HEK293T (cell line): ENCODE results near the gene IQCN.

Source experiments
- CTCF ChIA-PET: fragments of 350-600 bp; formaldehyde crosslinking; extraction: SDS; loops from one replicate; lab custom pipeline; 2021; ENCODE audit warnings: antibody characterized with exemption, inconsistent platforms; lab: Yijun Ruan, JAX
- POLR2A ChIA-PET: fragments of 350-600 bp; formaldehyde crosslinking; extraction: SDS; loops from one replicate; lab custom pipeline; 2020; ENCODE audit warnings: antibody characterized with exemption, inconsistent platforms; lab: Yijun Ruan, JAX
- DNase-seq: peaks from one replicate; pipeline ENCODE4 v3.0.0; 2012; ENCODE audit warnings: mixed read lengths; ENCODE audit errors: extremely low spot score
- ARNT ChIP-seq: fragments of 450-650 bp; IDR thresholded peaks from 2 replicates; pipeline ENCODE4 v1.6.1; 2017; ENCODE audit warnings: mild to moderate bottlenecking
- BHLHE40 ChIP-seq: fragments of 450-650 bp; IDR thresholded peaks from 2 replicates; pipeline ENCODE4 v1.6.1; 2016; ENCODE audit warnings: mild to moderate bottlenecking, moderate library complexity, borderline replicate concordance
- CTBP1 ChIP-seq: fragments of 450-650 bp; IDR thresholded peaks from 2 replicates; pipeline ENCODE4 v1.6.1; 2016; ENCODE audit warnings: borderline replicate concordance
- ELF4 ChIP-seq: fragments of 450-650 bp; IDR thresholded peaks from 2 replicates; pipeline ENCODE4 v1.6.1; 2017; ENCODE audit warnings: antibody characterized with exemption
- FOXA1 ChIP-seq: fragments of 450-650 bp; IDR thresholded peaks from 2 replicates; pipeline ENCODE4 v1.6.1; 2016; ENCODE audit warnings: mild to moderate bottlenecking
- FOXK2 ChIP-seq: fragments of 450-650 bp; IDR thresholded peaks from 2 replicates; pipeline ENCODE4 v1.6.1; 2016; ENCODE audit warnings: mild to moderate bottlenecking
- FOXM1 ChIP-seq: fragments of 450-650 bp; IDR thresholded peaks from 2 replicates; pipeline ENCODE4 v1.6.1; 2017; ENCODE audit warnings: mild to moderate bottlenecking, borderline replicate concordance
- HDGF ChIP-seq: fragments of 450-650 bp; IDR thresholded peaks from 2 replicates; pipeline ENCODE4 v1.6.1; 2017; ENCODE audit warnings: antibody characterized with exemption, borderline replicate concordance
- L3MBTL2 ChIP-seq: fragments of 450-650 bp; conservative IDR thresholded peaks from 2 replicates; pipeline ENCODE4 v1.6.1; 2016; ENCODE audit warnings: mild to moderate bottlenecking
- LEF1 ChIP-seq: fragments of 450-650 bp; IDR thresholded peaks from 2 replicates; pipeline ENCODE4 v1.6.1; 2017; ENCODE audit warnings: mild to moderate bottlenecking, borderline replicate concordance
- NFRKB ChIP-seq: fragments of 450-650 bp; IDR thresholded peaks from 2 replicates; pipeline ENCODE4 v1.6.1; 2016; ENCODE audit warnings: mild to moderate bottlenecking, moderate library complexity
- SP1 ChIP-seq: fragments of 450-650 bp; IDR thresholded peaks from 2 replicates; pipeline ENCODE4 v1.6.1; 2017
- SUZ12 ChIP-seq: fragments of 450-650 bp; IDR thresholded peaks from 2 replicates; pipeline ENCODE4 v1.6.1; 2016; ENCODE audit warnings: mild to moderate bottlenecking
- TARDBP ChIP-seq: fragments of 450-650 bp; IDR thresholded peaks from 2 replicates; pipeline ENCODE4 v1.6.1; 2016
- ZNF384 ChIP-seq: fragments of 450-650 bp; IDR thresholded peaks from 2 replicates; pipeline ENCODE4 v1.6.1; 2016
- TF ChIP-seq, protein P1 (sequence below): fragments of 450-650 bp; IDR thresholded peaks from 2 replicates; pipeline ENCODE4 v1.6.1; 2016

The IQCN gene

DNA sequence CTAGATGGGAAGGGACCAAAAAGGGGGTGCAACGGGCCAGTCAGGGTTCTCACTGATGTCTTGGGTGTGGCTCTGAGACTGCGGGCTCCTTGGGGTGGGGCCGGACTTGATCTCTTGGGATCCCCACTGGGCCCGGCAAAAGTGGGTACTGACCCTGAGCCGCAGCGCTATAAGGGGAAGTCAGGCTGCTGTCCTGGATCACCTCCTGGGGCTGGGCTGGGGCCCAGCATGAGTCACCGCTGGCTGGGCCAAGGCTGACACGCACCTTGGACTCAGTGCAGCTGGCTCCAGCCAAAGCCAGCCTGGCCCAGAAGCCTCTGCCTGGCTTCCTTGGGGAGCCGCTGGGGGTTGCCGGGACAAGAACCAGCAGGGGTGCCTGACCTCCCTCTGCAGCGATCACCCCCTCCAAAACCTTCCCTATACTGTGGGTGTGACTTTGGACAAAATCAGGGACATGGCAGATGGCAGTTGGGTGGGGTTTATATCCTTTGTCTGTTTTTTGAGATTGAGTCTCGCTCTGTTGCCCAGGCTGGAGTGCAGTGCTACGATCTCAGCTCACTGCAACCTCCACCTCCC, 617 bp upstream of the IQCN start:
- DNase-seq: no peak
- TF ChIP-seq FOXM1: no peak
- TF ChIP-seq, protein P1, sequence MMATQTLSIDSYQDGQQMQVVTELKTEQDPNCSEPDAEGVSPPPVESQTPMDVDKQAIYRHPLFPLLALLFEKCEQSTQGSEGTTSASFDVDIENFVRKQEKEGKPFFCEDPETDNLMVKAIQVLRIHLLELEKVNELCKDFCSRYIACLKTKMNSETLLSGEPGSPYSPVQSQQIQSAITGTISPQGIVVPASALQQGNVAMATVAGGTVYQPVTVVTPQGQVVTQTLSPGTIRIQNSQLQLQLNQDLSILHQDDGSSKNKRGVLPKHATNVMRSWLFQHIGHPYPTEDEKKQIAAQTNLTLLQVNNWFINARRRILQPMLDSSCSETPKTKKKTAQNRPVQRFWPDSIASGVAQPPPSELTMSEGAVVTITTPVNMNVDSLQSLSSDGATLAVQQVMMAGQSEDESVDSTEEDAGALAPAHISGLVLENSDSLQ: no peak
- TF ChIP-seq BHLHE40: no peak
- TF ChIP-seq NFRKB: no peak
- TF ChIP-seq ARNT: no peak
- no peak for TF ChIP-seq ZNF384
- POLR2A ChIA-PET: interaction anchor here (0.8 to 9.0 kb wide), 4 partner anchors 23 to 306 kb away, joined by 3 to 491 read pairs (median 3); partner anchors contain the start of gene LSM4
- CTCF ChIA-PET: interaction anchor here (1.0 to 2.5 kb wide), 3 partner anchors 47 to 65 kb away, joined by 3 to 8 read pairs (median 3); partner anchors contain the start of gene LSM4

DNA sequence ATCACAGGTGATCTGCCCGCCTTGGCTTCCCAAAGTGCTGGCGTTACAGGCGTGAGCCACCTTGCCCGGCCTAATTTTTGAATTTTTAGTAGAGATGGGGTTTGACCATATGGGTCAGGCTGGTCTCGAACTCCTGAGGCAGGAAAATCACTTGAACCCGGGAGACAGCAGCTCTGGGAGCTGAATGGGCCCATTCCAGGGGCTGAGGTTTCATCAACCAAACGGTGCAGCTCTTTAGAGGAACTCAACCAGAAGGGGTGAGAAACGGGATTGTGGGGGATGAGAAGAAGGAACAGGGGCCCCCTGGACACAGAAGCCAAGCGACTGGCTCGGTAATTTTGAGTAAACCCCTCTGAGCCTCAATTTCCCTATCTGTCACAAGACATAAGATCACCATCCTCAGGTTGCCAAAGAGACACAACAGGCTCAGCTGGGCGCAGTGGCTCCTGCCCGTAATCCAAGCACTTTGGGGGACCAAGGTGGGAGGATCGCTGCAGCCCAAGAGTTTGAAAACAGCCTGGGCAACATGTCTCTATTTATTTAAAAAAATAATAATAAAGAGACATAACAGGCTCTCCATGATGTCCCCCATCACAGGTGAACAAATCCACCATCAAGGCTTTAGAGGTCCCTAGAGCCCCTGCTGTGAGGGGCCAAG, 562 bp downstream of the IQCN start:
- TF ChIP-seq FOXA1 (no peak), BHLHE40 (no peak), TARDBP (no peak), ELF4 (no peak), L3MBTL2 (no peak), NFRKB (no peak), SUZ12 (no peak), HDGF (no peak), CTBP1 (no peak), ZNF384 (no peak), ARNT (no peak), FOXK2 (no peak)
- DNase-seq: no peak
- ChIA-PET CTCF (interaction anchor here (1.8 kb wide), 1 partner anchor 55 kb away, joined by 6 read pairs; no protein-coding TSS in a partner anchor), POLR2A (interaction anchor here (9.0 kb wide), 1 partner anchor 47 kb away, joined by 491 read pairs; the partner anchor contains the start of gene LSM4)

DNA sequence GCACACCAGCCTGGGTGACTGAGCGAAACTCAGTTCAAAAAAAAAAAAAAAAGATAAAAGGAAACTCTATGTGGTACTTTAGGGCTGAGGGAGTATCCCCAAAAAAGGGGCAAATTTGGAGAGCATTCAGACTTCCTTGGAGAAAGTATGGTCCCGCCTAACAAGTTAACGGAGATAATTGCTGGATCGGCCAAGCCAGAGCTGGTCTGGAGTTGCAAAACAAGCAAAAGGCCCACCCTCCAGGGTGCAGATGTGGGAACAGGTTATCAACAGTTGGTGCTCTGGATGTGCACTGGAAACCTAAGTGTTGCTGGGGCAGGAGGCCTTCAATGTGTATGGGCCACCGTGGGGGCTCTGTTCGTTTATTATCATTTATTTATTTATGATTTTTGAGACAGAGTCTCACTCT, 2.8 kb downstream of the IQCN start:
- no peak for DNase-seq
- CTCF ChIA-PET: interaction anchor here (0.7 kb wide), 2 partner anchors 8 to 58 kb away, joined by 3 read pairs; no protein-coding TSS in a partner anchor
- POLR2A ChIA-PET: interaction anchor here (0.8 to 1.5 kb wide), 2 partner anchors 9 to 10 kb away, joined by 4 read pairs; no protein-coding TSS in a partner anchor
- TF ChIP-seq HDGF (no peak), BHLHE40 (no peak), ARNT (no peak), L3MBTL2 (no peak), FOXK2 (no peak)

DNA sequence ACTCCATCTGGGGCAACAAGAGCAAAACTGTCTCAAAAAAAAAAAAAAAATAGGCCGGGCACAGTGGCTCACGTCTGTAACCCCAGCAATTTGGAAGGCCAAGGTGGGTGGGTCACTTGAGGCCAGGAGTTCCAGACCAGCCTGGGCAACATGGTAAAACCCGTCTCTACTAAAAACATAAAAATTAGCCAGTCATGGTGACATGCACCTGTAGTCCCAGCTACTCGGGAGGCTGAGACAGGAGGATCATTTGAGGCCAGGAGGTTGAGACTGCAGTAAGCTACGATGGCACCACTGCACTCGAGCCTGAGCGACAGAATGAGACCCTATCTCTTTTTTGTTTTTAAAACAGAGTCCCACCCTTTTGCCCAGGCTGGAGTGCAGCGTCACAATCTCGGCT, 3.9 kb downstream of the IQCN start:
- ChIA-PET CTCF (interaction anchor here (0.7 to 2.2 kb wide), 3 partner anchors 9 to 58 kb away, joined by 4 to 11 read pairs (median 7); no protein-coding TSS in a partner anchor), POLR2A (no interaction called here)
- TF ChIP-seq NFRKB (no peak), FOXK2 (no peak), BHLHE40 (no peak)
- no peak for DNase-seq

DNA sequence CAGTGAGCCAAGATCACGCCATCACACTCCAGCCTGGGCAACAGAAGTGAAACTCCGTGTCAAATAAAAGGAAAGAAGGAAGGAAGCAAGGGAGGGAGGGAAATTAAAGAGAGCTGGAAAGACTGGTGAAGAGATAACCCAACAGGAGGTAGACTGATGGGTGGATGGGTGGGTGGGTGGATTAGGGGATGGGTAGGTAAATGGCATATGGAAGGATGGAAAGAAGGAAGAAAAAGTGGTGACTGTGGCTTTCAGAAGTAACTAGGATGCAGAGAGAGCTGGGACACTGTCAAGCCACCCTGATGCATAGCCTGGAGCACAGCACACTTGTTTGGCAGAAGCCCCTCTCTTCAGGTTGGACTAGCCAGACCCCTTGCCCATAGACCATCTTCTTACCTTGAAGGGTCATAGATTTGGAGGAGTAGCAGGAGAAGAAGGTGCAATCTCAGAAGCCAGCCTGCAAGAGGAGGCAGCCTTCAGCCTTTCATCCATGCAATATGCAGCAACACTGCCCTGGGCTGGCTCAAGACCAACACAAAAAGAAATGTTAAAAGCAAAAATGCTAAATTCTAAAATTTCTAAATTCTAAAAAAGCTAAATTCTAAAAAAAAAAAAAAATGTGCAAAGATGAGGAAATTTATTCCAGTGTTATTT, 5.1 kb downstream of the IQCN start:
- no peak for TF ChIP-seq HDGF
- no peak for TF ChIP-seq SUZ12
- TF ChIP-seq, protein P1: no peak
- no peak for TF ChIP-seq LEF1
- no peak for TF ChIP-seq NFRKB
- ChIA-PET CTCF (interaction anchor here (0.6 to 2.2 kb wide), 4 partner anchors 10 to 61 kb away, joined by 4 to 11 read pairs (median 6); no protein-coding TSS in a partner anchor), POLR2A (interaction anchor here (1.4 to 1.6 kb wide), 2 partner anchors 10 to 12 kb away, joined by 6 to 10 read pairs; partner anchors contain the start of gene JUND)
- no peak for DNase-seq

DNA sequence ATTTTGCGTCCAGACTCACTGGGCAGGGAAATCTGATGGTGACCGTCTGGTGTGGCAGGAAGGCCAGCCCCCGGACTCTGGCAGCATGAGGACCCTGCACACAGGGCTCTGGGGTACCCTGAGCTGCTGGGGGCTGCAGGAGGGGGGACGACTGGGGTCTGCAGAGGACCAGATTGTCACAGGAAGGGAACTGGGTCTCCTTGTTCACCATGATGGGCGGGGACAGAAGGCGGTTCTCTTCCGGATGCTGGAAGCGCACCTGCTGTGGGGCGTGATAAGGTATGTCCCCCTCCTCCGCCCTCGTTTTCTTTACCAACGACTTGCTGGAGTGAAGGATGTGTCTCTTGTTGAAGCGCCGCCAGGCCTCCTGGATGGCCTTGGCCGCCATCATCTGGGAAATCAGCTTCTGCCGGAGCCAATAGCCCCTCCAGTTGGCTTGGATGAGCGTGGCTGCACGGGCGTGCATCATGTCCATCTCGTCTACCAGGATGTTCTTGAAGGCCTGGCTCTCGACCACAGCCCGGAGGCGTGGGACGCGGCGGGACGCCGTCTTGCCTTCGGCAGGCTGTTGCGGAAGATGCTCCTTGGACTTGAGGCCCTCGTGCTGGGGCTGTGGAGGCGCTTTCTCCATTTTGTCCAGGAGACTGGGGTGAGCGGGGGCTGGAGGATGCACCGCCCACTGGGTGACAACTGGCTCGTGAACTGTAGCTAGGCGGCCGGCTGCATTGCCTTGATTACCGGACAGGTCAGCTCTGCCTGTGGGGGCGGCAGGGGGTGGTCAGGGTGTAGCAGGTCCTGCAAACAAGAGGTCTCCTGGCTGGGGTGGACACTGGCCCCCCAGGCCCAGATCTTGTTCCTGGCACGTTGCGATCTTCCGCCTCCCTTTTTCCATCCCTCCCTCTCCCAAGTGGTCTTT, 7.2 kb downstream of the IQCN start:
- POLR2A ChIA-PET: no interaction called here
- TF ChIP-seq, protein P1: no peak
- no peak for TF ChIP-seq ZNF384
- TF ChIP-seq ELF4: no peak
- no peak for TF ChIP-seq ARNT
- TF ChIP-seq LEF1: no peak
- no peak for TF ChIP-seq FOXM1
- TF ChIP-seq HDGF: no peak
- no peak for TF ChIP-seq SP1
- TF ChIP-seq FOXK2: no peak
- CTCF ChIA-PET: no interaction called here
- no peak for DNase-seq
